Measurements from ENCODE around the gene TGFBR2. TPM values are rescaled to one million over a fixed set of nuclear protein-coding genes. Genes with fewer than 3 reads are reported as not detected.

Gene TGFBR2
- polyA plus RNA-seq, 3 donors, result 46.6 to 60.3 (median 57.0) TPM

DNA sequence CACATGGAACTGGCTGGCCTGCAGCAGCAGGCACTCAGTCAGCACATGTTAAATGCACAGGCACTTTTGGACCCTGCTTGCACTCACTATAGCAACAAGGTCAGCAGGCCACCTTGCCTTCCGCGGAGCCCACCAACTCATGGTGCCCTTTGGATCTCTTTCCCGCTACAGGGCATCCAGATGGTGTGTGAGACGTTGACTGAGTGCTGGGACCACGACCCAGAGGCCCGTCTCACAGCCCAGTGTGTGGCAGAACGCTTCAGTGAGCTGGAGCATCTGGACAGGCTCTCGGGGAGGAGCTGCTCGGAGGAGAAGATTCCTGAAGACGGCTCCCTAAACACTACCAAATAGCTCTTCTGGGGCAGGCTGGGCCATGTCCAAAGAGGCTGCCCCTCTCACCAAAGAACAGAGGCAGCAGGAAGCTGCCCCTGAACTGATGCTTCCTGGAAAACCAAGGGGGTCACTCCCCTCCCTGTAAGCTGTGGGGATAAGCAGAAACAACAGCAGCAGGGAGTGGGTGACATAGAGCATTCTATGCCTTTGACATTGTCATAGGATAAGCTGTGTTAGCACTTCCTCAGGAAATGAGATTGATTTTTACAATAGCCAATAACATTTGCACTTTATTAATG lies 85.0 kb downstream of the TGFBR2 start:
- peaks cover 93 to 99% of the 10 kb centered on the region in 2 donors for H3K36me3 ChIP-seq (replicated peaks in 1 of 2; ENCODE audit: control insufficient read depth in 1 of 2, insufficient read depth in 2 of 2, low read length in 2 of 2)
- no peak for DNase-seq
- 83% methylated on average over 6 of the region's 10 CpGs for WGBS (ENCODE audit: insufficient coverage)
- no peak overlapping the region for H2AFZ ChIP-seq (ENCODE audit: insufficient read depth, low read depth, low read length, poor library complexity, severe bottlenecking)
- H3K79me2 ChIP-seq (ENCODE audit: insufficient read depth, low read length), result peaks cover 4% of the 10 kb centered on the region
- H3K4me1 ChIP-seq (ENCODE audit: control insufficient read depth in 1 of 2, insufficient read depth in 2 of 2, low read length in 2 of 2), result no peaks in the 10 kb centered on the region
- peak overlapping the region in 1 of 2 donors; percentile 33 for H3K27ac ChIP-seq (ENCODE audit: low read depth in 1 of 2, low read length in 2 of 2)
- H3K27me3 Mint-ChIP-seq (ENCODE audit: low read depth in 3 of 3), result peaks cover 0 to 2% (median 0%) of the 10 kb centered on the region in 3 donors
- H3K4me3 Mint-ChIP-seq, result no peak overlapping the region
- TF ChIP-seq, protein P1, sequence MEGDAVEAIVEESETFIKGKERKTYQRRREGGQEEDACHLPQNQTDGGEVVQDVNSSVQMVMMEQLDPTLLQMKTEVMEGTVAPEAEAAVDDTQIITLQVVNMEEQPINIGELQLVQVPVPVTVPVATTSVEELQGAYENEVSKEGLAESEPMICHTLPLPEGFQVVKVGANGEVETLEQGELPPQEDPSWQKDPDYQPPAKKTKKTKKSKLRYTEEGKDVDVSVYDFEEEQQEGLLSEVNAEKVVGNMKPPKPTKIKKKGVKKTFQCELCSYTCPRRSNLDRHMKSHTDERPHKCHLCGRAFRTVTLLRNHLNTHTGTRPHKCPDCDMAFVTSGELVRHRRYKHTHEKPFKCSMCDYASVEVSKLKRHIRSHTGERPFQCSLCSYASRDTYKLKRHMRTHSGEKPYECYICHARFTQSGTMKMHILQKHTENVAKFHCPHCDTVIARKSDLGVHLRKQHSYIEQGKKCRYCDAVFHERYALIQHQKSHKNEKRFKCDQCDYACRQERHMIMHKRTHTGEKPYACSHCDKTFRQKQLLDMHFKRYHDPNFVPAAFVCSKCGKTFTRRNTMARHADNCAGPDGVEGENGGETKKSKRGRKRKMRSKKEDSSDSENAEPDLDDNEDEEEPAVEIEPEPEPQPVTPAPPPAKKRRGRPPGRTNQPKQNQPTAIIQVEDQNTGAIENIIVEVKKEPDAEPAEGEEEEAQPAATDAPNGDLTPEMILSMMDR (IDR thresholded peaks at IDR 0.05), result no peak
- H3K27ac Mint-ChIP-seq, result peak overlapping the region in 4 of 7 donors; percentile 35 to 79 (median 70)
- no peak overlapping the region for H3K4me3 ChIP-seq (replicated peaks in 1 of 3; ENCODE audit: low read depth in 2 of 3, low read length in 3 of 3)
- H3K27me3 ChIP-seq (ENCODE audit: control insufficient read depth in 2 of 2, insufficient read depth in 2 of 2, low read length in 2 of 2), result no peaks in the 10 kb centered on the region
- H3K9me3 ChIP-seq (replicated peaks in 1 of 2; ENCODE audit: control insufficient read depth in 1 of 2, insufficient read depth in 1 of 2, low read length in 2 of 2), result no peaks in the 10 kb centered on the region
- H4K20me1 ChIP-seq (ENCODE audit: insufficient read depth, low read length), result peaks cover 99% of the 10 kb centered on the region
- H3K9ac ChIP-seq (ENCODE audit: insufficient read depth, low read length, poor library complexity, severe bottlenecking), result no peak overlapping the region
- peaks cover 87 to 93% of the 10 kb centered on the region in 2 donors for H3K36me3 Mint-ChIP-seq
- H3K4me2 ChIP-seq (replicated peaks; ENCODE audit: extremely low read depth, low read length, poor library complexity, severe bottlenecking), result no peak overlapping the region
- peaks cover 26% of the 10 kb centered on the region for H3K4me1 Mint-ChIP-seq
- peaks cover 0 to 2% (median 0%) of the 10 kb centered on the region in 7 donors for H3K9me3 Mint-ChIP-seq
- intact Hi-C loops (cut with micrococcal nuclease), result loop anchor here (10.0 kb wide), 1 partner anchor 677 kb away; no protein-coding TSS in a partner anchor

GRCh38 chr3:30691944-30692343 lies 85.5 kb downstream of the TGFBR2 start:
- H2AFZ ChIP-seq (ENCODE audit: insufficient read depth, low read depth, low read length, poor library complexity, severe bottlenecking), result no peak overlapping the region
- H3K36me3 ChIP-seq (replicated peaks in 1 of 2; ENCODE audit: control insufficient read depth in 1 of 2, insufficient read depth in 2 of 2, low read length in 2 of 2), result peaks cover 90 to 99% of the 10 kb centered on the region in 2 donors
- H3K79me2 ChIP-seq (ENCODE audit: insufficient read depth, low read length), result no peaks in the 10 kb centered on the region
- no peaks in the 10 kb centered on the region for H3K4me1 ChIP-seq (ENCODE audit: control insufficient read depth in 1 of 2, insufficient read depth in 2 of 2, low read length in 2 of 2)
- H3K4me1 Mint-ChIP-seq, result peaks cover 26% of the 10 kb centered on the region
- peak overlapping the region in 2 of 7 donors; percentile 37 to 85 for H3K27ac Mint-ChIP-seq
- peaks cover 87 to 93% of the 10 kb centered on the region in 2 donors for H3K36me3 Mint-ChIP-seq
- no peaks in the 10 kb centered on the region for H3K9me3 ChIP-seq (replicated peaks in 1 of 2; ENCODE audit: control insufficient read depth in 1 of 2, insufficient read depth in 1 of 2, low read length in 2 of 2)
- H4K20me1 ChIP-seq (ENCODE audit: insufficient read depth, low read length), result peaks cover 99% of the 10 kb centered on the region
- no peak overlapping the region for H3K4me3 Mint-ChIP-seq
- TF ChIP-seq, protein P1 (IDR thresholded peaks at IDR 0.05), result no peak
- no peak for DNase-seq
- WGBS (ENCODE audit: insufficient coverage), result 100% methylated on average over 1 of the region's 1 CpG
- intact Hi-C loops (cut with micrococcal nuclease), result loop anchor here (10.0 kb wide), 1 partner anchor 677 kb away; no protein-coding TSS in a partner anchor
- no peak overlapping the region for H3K27ac ChIP-seq (ENCODE audit: low read depth in 1 of 2, low read length in 2 of 2)
- H3K9me3 Mint-ChIP-seq, result peaks cover 0 to 2% (median 0%) of the 10 kb centered on the region in 7 donors
- peaks cover 0 to 2% (median 0%) of the 10 kb centered on the region in 3 donors for H3K27me3 Mint-ChIP-seq (ENCODE audit: low read depth in 3 of 3)
- no peaks in the 10 kb centered on the region for H3K27me3 ChIP-seq (ENCODE audit: control insufficient read depth in 2 of 2, insufficient read depth in 2 of 2, low read length in 2 of 2)
- no peak overlapping the region for H3K4me2 ChIP-seq (replicated peaks; ENCODE audit: extremely low read depth, low read length, poor library complexity, severe bottlenecking)
- H3K4me3 ChIP-seq (replicated peaks in 1 of 3; ENCODE audit: low read depth in 2 of 3, low read length in 3 of 3), result no peak overlapping the region
- no peak overlapping the region for H3K9ac ChIP-seq (ENCODE audit: insufficient read depth, low read length, poor library complexity, severe bottlenecking)

Data from CD14-positive monocyte (primary cell).